Neural progenitor cell (in vitro differentiated cells): ENCODE measurements around the gene NELFA. TPM values are rescaled to one million over a fixed set of nuclear protein-coding genes. Genes with fewer than 3 reads are reported as not detected.
A peak's percentile ranks its signal among the peaks of the same experiment; 100 is the strongest.

Source experiments
- DNase-seq: peaks from one replicate; pipeline ENCODE4 v3.0.0-alpha.2; 2016; ENCODE audit warnings: low spot score
- H2AFZ ChIP-seq: fragments of 200-600 bp; sonication (generic); replicated peaks from 2 replicates; pipeline ENCODE4 v1.6.1; 2016; ENCODE audit warnings: antibody characterized with exemption
- H3F3A ChIP-seq: fragments of 200-600 bp; sonication (generic); 2 replicates; pipeline ENCODE4 v1.6.1; 2016; ENCODE audit warnings: antibody characterized with exemption, low read depth
- H3K27ac ChIP-seq: fragments of 200-600 bp; sonication (generic); 2 replicates; pipeline ENCODE4 v1.5.1; 2016; ENCODE audit warnings: mild to moderate bottlenecking
- H3K27me3 ChIP-seq: fragments of 200-600 bp; sonication (generic); 2 replicates; pipeline ENCODE4 v1.6.1; 2016; ENCODE audit warnings: mild to moderate bottlenecking, moderate library complexity
- H3K36me3 ChIP-seq: fragments of 200-600 bp; sonication (generic); 2 replicates; pipeline ENCODE4 v1.5.1; 2016
- H3K4me1 ChIP-seq: fragments of 200-600 bp; sonication (generic); 2 replicates; pipeline ENCODE4 v1.6.1; 2016; ENCODE audit warnings: mixed run types
- H3K4me2 ChIP-seq: fragments of 200-600 bp; sonication (generic); 2 replicates; pipeline ENCODE4 v1.6.1; 2016
- H3K4me3 ChIP-seq: fragments of 200-600 bp; sonication (generic); 2 replicates; pipeline ENCODE4 v1.5.1; 2016
- H3K79me2 ChIP-seq: fragments of 200-600 bp; sonication (generic); 2 replicates; pipeline ENCODE4 v1.6.1; 2016; ENCODE audit warnings: low read depth
- H3K9ac ChIP-seq: fragments of 200-600 bp; sonication (generic); 2 replicates; pipeline ENCODE4 v1.6.1; 2016
- H3K9me3 ChIP-seq: fragments of 200-600 bp; sonication (generic); 2 replicates; pipeline ENCODE4 v1.5.1; 2016; ENCODE audit warnings: low read depth
- H4K20me1 ChIP-seq: fragments of 200-600 bp; sonication (generic); 2 replicates; pipeline ENCODE4 v1.6.1; 2016; ENCODE audit warnings: low read depth
- H3K27ac Mint-ChIP-seq: 3 replicates; pipeline ENCODE4 v1.8.0; 2021; ENCODE audit warnings: mixed read lengths
- H3K27me3 Mint-ChIP-seq: 2 replicates; pipeline ENCODE4 v1.8.0; 2022; ENCODE audit warnings: low read depth, mild to moderate bottlenecking, inconsistent platforms, moderate library complexity, mixed read lengths; ENCODE audit not compliant: insufficient read depth
- H3K36me3 Mint-ChIP-seq: 3 replicates; pipeline ENCODE4 v1.8.0; 2021; ENCODE audit warnings: mixed read lengths
- H3K4me1 Mint-ChIP-seq: 3 replicates; pipeline ENCODE4 v1.8.0; 2021; ENCODE audit warnings: mixed read lengths
- H3K4me3 Mint-ChIP-seq: 3 replicates; pipeline ENCODE4 v1.8.0; 2021; ENCODE audit warnings: mild to moderate bottlenecking, moderate library complexity, mixed read lengths
- H3K9me3 Mint-ChIP-seq: 3 replicates; pipeline ENCODE4 v1.8.0; 2020; ENCODE audit warnings: mixed read lengths
- EZH2 ChIP-seq: fragments of 200-600 bp; sonication (generic); IDR thresholded peaks from 2 replicates; pipeline ENCODE4 v1.6.1; 2017; ENCODE audit warnings: antibody characterized with exemption, mild to moderate bottlenecking, moderate library complexity
- EZH2phosphoT487 ChIP-seq: fragments of 200-600 bp; sonication (generic); IDR thresholded peaks from 2 replicates; pipeline ENCODE4 v1.6.1; 2017; ENCODE audit warnings: antibody characterized with exemption
- microRNA counts: library from miRNA; unstranded; fragments of <30 nt; microRNA quantifications from one replicate; lab custom pipeline; 2016
- microRNA-seq: library from miRNA; unstranded; fragments of <30 nt; microRNA quantifications from one replicate; pipeline ENCODE4, GENCODE V29; 2016
- small RNA-seq: library from RNA; depleted of rRNA; stranded (forward); fragments of <200 nt; gene quantifications from one replicate; pipeline ENCODE3, GENCODE V24; 2015
- total RNA-seq: library from RNA; depleted of rRNA; stranded (reverse); fragments of >200 nt; gene quantifications from 2 replicates; pipeline ENCODE4 v1.2.3, GENCODE V29; 2015; ENCODE audit warnings: low replicate concordance
- TF ChIP-seq, protein P1 (sequence below): fragments of 200-600 bp; sonication (generic); IDR thresholded peaks from 2 replicates; pipeline ENCODE4 v1.5.1; 2017; ENCODE audit warnings: antibody characterized with exemption, mild to moderate bottlenecking

The NELFA gene
- total RNA-seq, 1 donor from 2014 or later = 18.0 TPM

DNA sequence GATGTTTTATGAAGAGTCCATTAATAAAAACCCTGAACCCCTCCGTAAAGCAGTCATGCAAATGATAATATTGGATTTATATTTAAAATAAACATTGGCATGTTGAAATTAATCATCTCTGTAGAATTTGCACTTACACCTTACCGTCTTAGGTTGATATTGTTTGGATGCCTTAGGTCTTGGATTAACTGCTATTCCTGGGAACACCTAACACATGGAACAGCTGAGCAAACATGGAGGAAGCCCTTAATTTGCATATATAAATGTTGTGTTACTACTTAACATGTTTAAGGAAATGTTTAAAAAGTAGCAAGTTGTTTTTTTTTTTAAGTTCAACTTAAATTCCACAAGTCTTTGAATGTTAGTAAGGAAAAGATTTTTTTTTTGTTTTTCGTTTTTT lies 75.1 kb downstream of the NELFA start:
- Histone ChIP-seq H3K36me3 (peaks cover 14% of the 10 kb centered on the region), H4K20me1 (peaks cover 62% of the 10 kb centered on the region), H3K9me3 (no peaks in the 10 kb centered on the region), H3K4me2 (no peak overlapping the region), H3K4me3 (no peak overlapping the region), H3K9ac (no peak overlapping the region), H2AFZ (no peak overlapping the region), H3F3A (peaks cover 5% of the 10 kb centered on the region), H3K4me1 (no peaks in the 10 kb centered on the region), H3K79me2 (no peaks in the 10 kb centered on the region), H3K27ac (no peak overlapping the region), H3K27me3 (no peaks in the 10 kb centered on the region)
- Mint-ChIP-seq H3K4me3 (no peak overlapping the region), H3K36me3 (peaks cover 28% of the 10 kb centered on the region), H3K27ac (no peak overlapping the region), H3K9me3 (no peaks in the 10 kb centered on the region), H3K27me3 (peaks cover 5% of the 10 kb centered on the region), H3K4me1 (no peaks in the 10 kb centered on the region)
- TF ChIP-seq EZH2phosphoT487 (no peak), EZH2 (no peak)
- TF ChIP-seq, protein P1, sequence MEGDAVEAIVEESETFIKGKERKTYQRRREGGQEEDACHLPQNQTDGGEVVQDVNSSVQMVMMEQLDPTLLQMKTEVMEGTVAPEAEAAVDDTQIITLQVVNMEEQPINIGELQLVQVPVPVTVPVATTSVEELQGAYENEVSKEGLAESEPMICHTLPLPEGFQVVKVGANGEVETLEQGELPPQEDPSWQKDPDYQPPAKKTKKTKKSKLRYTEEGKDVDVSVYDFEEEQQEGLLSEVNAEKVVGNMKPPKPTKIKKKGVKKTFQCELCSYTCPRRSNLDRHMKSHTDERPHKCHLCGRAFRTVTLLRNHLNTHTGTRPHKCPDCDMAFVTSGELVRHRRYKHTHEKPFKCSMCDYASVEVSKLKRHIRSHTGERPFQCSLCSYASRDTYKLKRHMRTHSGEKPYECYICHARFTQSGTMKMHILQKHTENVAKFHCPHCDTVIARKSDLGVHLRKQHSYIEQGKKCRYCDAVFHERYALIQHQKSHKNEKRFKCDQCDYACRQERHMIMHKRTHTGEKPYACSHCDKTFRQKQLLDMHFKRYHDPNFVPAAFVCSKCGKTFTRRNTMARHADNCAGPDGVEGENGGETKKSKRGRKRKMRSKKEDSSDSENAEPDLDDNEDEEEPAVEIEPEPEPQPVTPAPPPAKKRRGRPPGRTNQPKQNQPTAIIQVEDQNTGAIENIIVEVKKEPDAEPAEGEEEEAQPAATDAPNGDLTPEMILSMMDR = no peak
- DNase-seq = no peak

DNA sequence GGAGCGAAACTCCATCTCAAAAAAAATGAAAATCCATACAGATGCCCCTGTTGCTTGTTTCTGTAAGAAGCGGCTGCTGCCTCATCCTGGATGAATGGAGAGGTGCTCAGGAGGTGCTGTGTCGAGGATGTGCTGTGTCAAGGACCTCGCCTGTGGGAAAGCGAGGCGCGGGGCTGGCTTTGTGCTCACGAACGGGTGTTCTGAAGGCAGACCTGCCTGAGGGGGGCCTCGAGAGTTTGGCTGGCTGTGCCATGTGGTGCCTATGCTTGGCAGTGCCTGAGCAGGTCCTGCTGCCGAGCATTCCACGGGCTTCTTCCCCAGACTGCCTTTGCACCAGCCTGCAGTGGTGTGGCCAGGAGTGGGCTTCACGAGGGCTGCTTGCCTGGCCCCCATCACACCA lies 76.0 kb downstream of the NELFA start:
- H3F3A ChIP-seq = peaks cover 5% of the 10 kb centered on the region
- TF ChIP-seq EZH2phosphoT487 (no peak), EZH2 (no peak)
- TF ChIP-seq, protein P1 = no peak
- DNase-seq = no peak
- H4K20me1 ChIP-seq = peaks cover 67% of the 10 kb centered on the region
- H3K36me3 Mint-ChIP-seq = peaks cover 33% of the 10 kb centered on the region
- no peaks in the 10 kb centered on the region for H3K9me3 ChIP-seq
- no peak overlapping the region for H3K4me3 Mint-ChIP-seq
- no peaks in the 10 kb centered on the region for H3K27me3 ChIP-seq
- H2AFZ ChIP-seq = no peak overlapping the region
- H3K79me2 ChIP-seq = peaks cover under 1% of the 10 kb centered on the region
- peaks cover 5% of the 10 kb centered on the region for H3K27me3 Mint-ChIP-seq
- no peak overlapping the region for H3K4me3 ChIP-seq
- no peak overlapping the region for H3K9ac ChIP-seq
- no peak overlapping the region for H3K27ac Mint-ChIP-seq
- H3K4me1 Mint-ChIP-seq = no peaks in the 10 kb centered on the region
- no peak overlapping the region for H3K27ac ChIP-seq
- peaks cover 13% of the 10 kb centered on the region for H3K36me3 ChIP-seq
- no peaks in the 10 kb centered on the region for H3K9me3 Mint-ChIP-seq
- no peak overlapping the region for H3K4me2 ChIP-seq
- no peaks in the 10 kb centered on the region for H3K4me1 ChIP-seq

MicroRNAs within 50 kb of the gene (microRNA counts, 767-probe panel; counts per million panel counts)
- microRNA hsa-miR-943 (lab: Ali Mortazavi, UCI) = 460 counts per million, percentile 90 among the panel's probes with 10 or more counts

Small RNA genes lying within 50 kb of the gene (microRNA-seq; reads per million reads assigned to microRNA genes)
- not detected for gene MIR943

Small RNA genes lying within 50 kb of the gene (small RNA-seq; reads per million reads assigned to genes)
- 680 reads per million, percentile 99 among the genes with 10 or more reads in this experiment for gene SCARNA22

Other genes with a start within 250 kb of the NELFA start
- gene FGFR3, start 215.7 kb downstream of the NELFA start, total RNA-seq = 4.8 and 17.0 TPM in 2 replicates
- gene LETM1, start 152.8 kb downstream of the NELFA start, total RNA-seq = 16.9 and 34.8 TPM in 2 replicates
- gene NSD2, start 137.6 kb downstream of the NELFA start, total RNA-seq = 165 and 176 TPM in 2 replicates
- gene NAT8L, start 50.4 kb upstream of the NELFA start, total RNA-seq = 0.62 and 3.4 TPM in 2 replicates
- 24.4 and 25.0 TPM in 2 replicates for gene HAUS3, start 233.1 kb upstream of the NELFA start, total RNA-seq
- gene POLN, start 233.1 kb upstream of the NELFA start, total RNA-seq = 1.5 and 1.7 TPM in 2 replicates